Measurements from ENCODE around the gene SLC36A1.

SLC36A1 gene

DNA sequence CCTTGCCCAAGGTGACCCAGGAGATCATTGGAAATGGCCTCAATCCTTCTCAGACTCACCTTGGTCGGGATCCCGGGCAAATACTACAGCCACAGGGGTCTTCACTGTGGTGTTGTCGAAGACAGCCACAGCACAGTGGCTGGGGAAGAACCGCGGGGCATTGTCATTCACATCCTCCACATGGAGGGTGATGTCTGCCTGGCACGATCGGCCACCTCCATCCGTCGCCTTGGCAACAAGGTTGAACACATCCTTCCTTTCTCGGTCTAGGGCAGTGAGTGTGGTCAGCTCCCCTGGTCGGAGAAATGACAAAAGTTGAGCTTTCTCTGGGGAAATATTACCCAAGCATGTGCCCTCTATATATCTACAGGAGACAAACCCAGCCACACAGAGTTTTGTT lies 86.9 kb downstream of the SLC36A1 start:
- DNase-seq (ENCODE audit: low read depth), result no peak

DNA sequence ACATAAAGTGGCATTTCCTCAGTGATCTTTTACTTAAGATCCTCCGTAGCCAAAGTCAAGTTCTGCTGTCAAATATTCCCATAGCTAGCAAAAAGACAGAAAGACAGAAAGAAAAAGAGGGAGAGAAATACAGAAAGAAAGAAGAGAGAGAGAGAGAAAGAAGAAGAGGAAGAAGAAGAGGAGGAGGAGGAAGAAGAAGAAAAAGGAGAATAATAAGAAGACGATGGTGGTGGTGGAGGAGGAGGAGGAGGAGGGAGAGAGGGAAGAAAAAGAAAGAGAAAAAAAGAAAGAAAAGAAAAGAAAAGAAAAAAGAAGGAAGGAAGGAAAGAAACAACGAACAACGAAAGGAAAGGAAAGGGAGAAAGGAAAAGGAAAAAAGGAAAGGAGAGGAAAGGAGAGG lies 89.6 kb downstream of the SLC36A1 start:
- no peak for DNase-seq (ENCODE audit: low read depth)

- no peak for DNase-seq (ENCODE audit: low read depth)
Observed at GRCh38 chr5:151541571-151541970, 94.2 kb downstream of the SLC36A1 start.

All from activated T-helper 1 cell treated with Interleukin-2 at 50 U/mL for 16 hours (primary cell).